K562 (cell line): ENCODE data around the gene FUT6. TPM values are rescaled to one million over a fixed set of nuclear protein-coding genes. Genes with fewer than 3 reads are reported as not detected.

ENCODE experiments used
- CREB3 ChIP-seq: fragments of 450-650 bp; conservative IDR thresholded peaks from 2 replicates; pipeline ENCODE4 v1.6.1; 2016; ENCODE audit warnings: missing genetic modification characterization, low read depth, mild to moderate bottlenecking, missing compliant biosample characterization, moderate library complexity
- DMBX1 ChIP-seq: fragments of 250-450 bp; sonication (Bioruptor Pico); IDR thresholded peaks from 2 replicates; pipeline ENCODE4 v1.8.0; 2022; ENCODE audit warnings: inconsistent platforms, mild to moderate bottlenecking, moderate library complexity, borderline replicate concordance
- FOXP4 ChIP-seq: sonication (generic); formaldehyde crosslinking; IDR thresholded peaks from 2 replicates; pipeline ENCODE4 v1.8.0; 2022; ENCODE audit warnings: mild to moderate bottlenecking, missing genetic modification reagents, borderline replicate concordance
- GABPB1 ChIP-seq: sonication (generic); formaldehyde crosslinking; IDR thresholded peaks from 2 replicates; pipeline ENCODE4 v1.8.0; 2022; ENCODE audit warnings: mild to moderate bottlenecking, missing genetic modification reagents
- GTF2A2 ChIP-seq: IDR thresholded peaks from 2 replicates; pipeline ENCODE4 v1.6.1; 2016; ENCODE audit warnings: mild to moderate bottlenecking, missing genetic modification characterization, missing compliant biosample characterization
- IRF1 ChIP-seq: sonication (generic); formaldehyde crosslinking; IDR thresholded peaks from 2 replicates; pipeline ENCODE4 v1.8.0; 2022; ENCODE audit warnings: missing genetic modification reagents, mild to moderate bottlenecking, borderline replicate concordance
- JUN ChIP-seq, 2 experiments: sonication (generic) in 1 of 2; formaldehyde crosslinking in 1 of 2; IDR thresholded peaks; 2 replicates each; pipeline versions ENCODE4 v1.6.1 to v1.8.0; 2012 to 2022; ENCODE audit warnings: borderline replicate concordance in 2 of 2, mild to moderate bottlenecking in 2 of 2, improper control_type of control experiment in 1 of 2, low read depth in 1 of 2, low read length in 1 of 2, missing genetic modification reagents in 1 of 2
- RB1 ChIP-seq: fragments of 450-650 bp; IDR thresholded peaks from 2 replicates; pipeline ENCODE4 v1.6.1; 2017; ENCODE audit warnings: low read depth, mild to moderate bottlenecking
- RBM34 ChIP-seq: fragments of 200-400 bp; formaldehyde crosslinking; IDR thresholded peaks from 2 replicates; pipeline ENCODE4 v1.6.1; 2018; ENCODE audit warnings: low read length, borderline replicate concordance; ENCODE audit not compliant: insufficient read depth
- SMC3 ChIP-seq: conservative IDR thresholded peaks from 2 replicates; pipeline ENCODE4 v1.6.1; 2011; ENCODE audit warnings: low read depth, low read length, improper control_type of control experiment; ENCODE audit not compliant: insufficient read depth
- ZBTB33 ChIP-seq: sonication (generic); formaldehyde crosslinking; IDR thresholded peaks from 2 replicates; pipeline ENCODE4 v1.8.1; 2023; ENCODE audit warnings: mild to moderate bottlenecking, missing genetic modification reagents
- ZBTB9 ChIP-seq: fragments of 450-650 bp; formaldehyde crosslinking; IDR thresholded peaks from 2 replicates; pipeline ENCODE4 v1.4.0; 2020; ENCODE audit warnings: mild to moderate bottlenecking, moderate library complexity
- ZNF175 ChIP-seq: fragments of 200-800 bp; sonication (Bioruptor generic); IDR thresholded peaks from 2 replicates; pipeline ENCODE4 v1.6.1; 2016; ENCODE audit warnings: low read depth, mild to moderate bottlenecking, missing genetic modification characterization, missing compliant biosample characterization
- ZNF384 ChIP-seq: IDR thresholded peaks from 2 replicates; pipeline ENCODE4 v1.6.1; 2012; ENCODE audit warnings: low read depth, low read length, improper control_type of control experiment
- ZNF511 ChIP-seq: sonication (generic); formaldehyde crosslinking; IDR thresholded peaks from 2 replicates; pipeline ENCODE4 v1.8.0; 2022; ENCODE audit warnings: mild to moderate bottlenecking, missing genetic modification reagents
- polyA plus RNA-seq, 8 experiments: library from polyadenylated mRNA; depleted of rRNA in 4 of 8; stranded (reverse) in 5 of 8; unstranded in 3 of 8; fragments of >200 nt; fragmentation: Nextera tagmentation in 2 of 8; fragmentation: Illumina TruSeq in 1 of 8; extraction: Ambion mirVana in 2 of 8; extraction: Trizol in 1 of 8; gene quantifications; 2 replicates each; pipeline versions ENCODE4 v1.2.1 to v1.2.3, GENCODE V29; 2011 to 2014; ENCODE audit warnings: inconsistent platforms in 1 of 8, missing spikeins in 1 of 8
- total RNA-seq, 7 experiments: library from RNA; depleted of rRNA in 6 of 7; stranded (reverse); fragments of >200 nt in 6 of 7; fragmentation: Illumina TruSeq in 2 of 7; extraction: Trizol in 2 of 7; gene quantifications; 2 replicates each; pipeline versions ENCODE4 v1.2.1 to v1.2.3, GENCODE V29; 2011 to 2021; ENCODE audit warnings: low replicate concordance in 1 of 7

The FUT6 gene
- total and polyA plus RNA-seq, 9 of the 15 experiments (the other 6 are each of a cell fraction or from before 2014, with no cell fraction given), result 0.04 TPM; not detected in 8

GRCh38 chr19:5803752-5804515 lies 35.6 kb downstream of the FUT6 start (continued):
- TF ChIP-seq FOXP4 (CRISPR knock-in tag), result peak; percentile 100
- TF ChIP-seq GABPB1, result peak; percentile 34
- no peak for TF ChIP-seq RBM34
- TF ChIP-seq IRF1 (CRISPR knock-in tag), result peak; percentile 92; the same call in 1 of the 2 replicates
- peak; percentile 30; the same call in 1 of the 2 replicates for TF ChIP-seq ZNF384
- no peak for TF ChIP-seq CREB3 (tag)
- no peak for TF ChIP-seq ZBTB9 (CRISPR knock-in tag)
- no peak for TF ChIP-seq GTF2A2
- 0 out of 2 replicates have a peak, but pooled peaks have one; percentile 15 for TF ChIP-seq DMBX1
- TF ChIP-seq RB1, result peak; percentile 98
- peak; percentile 94 for TF ChIP-seq SMC3
- TF ChIP-seq ZNF175, result no peak
- peak; percentile 95 for TF ChIP-seq ZBTB33
- 0 out of 2 replicates have a peak, but pooled peaks have one; percentile 19 for TF ChIP-seq JUN (IDR thresholded peaks at IDR 0.05; ENCODE audit: borderline replicate concordance, low read depth, low read length)
- TF ChIP-seq JUN (CRISPR knock-in tag; IDR thresholded peaks at IDR 0.05; ENCODE audit: borderline replicate concordance), result peak; percentile 60; the same call in 1 of the 2 replicates
- peak; percentile 99 for TF ChIP-seq ZNF511 (CRISPR knock-in tag)
